GM12878 (cell line): ENCODE data around the gene ZNF710. TPM values are rescaled to one million over a fixed set of nuclear protein-coding genes. Genes with fewer than 3 reads are reported as not detected.

ENCODE experiments used
- ATAC-seq: fragments of 200-7000 bp; cut with Tn5 transposase; 3 replicates; pipeline ENCODE4 v1.9.1; 2020; ENCODE audit warnings: mild to moderate bottlenecking, moderate library complexity
- BruUV-seq: library from RNA; stranded (reverse); fragments of 400-500 nt; replicated peaks from 2 replicates; lab custom pipeline; 2021; lab: Mats Ljungman, UMichigan
- CTCF ChIA-PET: fragments of 300-600 bp; sonication (Branson Sonifier 250); formaldehyde crosslinking; extraction: SDS; loops from one replicate; lab custom pipeline; 2021; ENCODE audit warnings: inconsistent platforms; lab: Yijun Ruan, JAX
- POLR2A ChIA-PET: fragments of 350-600 bp; formaldehyde crosslinking; extraction: SDS; loops from one replicate; lab custom pipeline; 2021; ENCODE audit warnings: inconsistent platforms; lab: Charles Lee
- RAD21 ChIA-PET: fragments of 300-600 bp; sonication (Branson Sonifier 250); formaldehyde crosslinking; loops from one replicate; lab custom pipeline; 2023; ENCODE audit warnings: antibody characterized with exemption; ENCODE audit not compliant: unreplicated experiment; lab: Charles Lee
- SMC1A ChIA-PET: fragments of 300-600 bp; sonication (Branson Sonifier 250); formaldehyde crosslinking; loops from one replicate; lab custom pipeline; 2023; ENCODE audit not compliant: unreplicated experiment, uncharacterized antibody; lab: Charles Lee
- DNase-seq: peaks from one replicate; pipeline ENCODE4 v3.0.0-alpha.2; 2011; ENCODE audit warnings: low read depth, low spot score
- FAIRE-seq: peaks from 3 replicates; lab custom pipeline; 2011; peaks lifted over from hg19 to GRCh38; lab: Jason Lieb, UNC
- H2AFZ ChIP-seq: 2 replicates; pipeline ENCODE4 v1.6.0; 2011; ENCODE audit warnings: low read depth, low read length, control low read depth; ENCODE audit not compliant: control insufficient read depth
- H3K27ac ChIP-seq: 2 replicates; pipeline ENCODE4 v1.5.1; 2011; ENCODE audit warnings: control low read depth; ENCODE audit not compliant: control insufficient read depth, insufficient read depth
- H3K27me3 ChIP-seq, 2 experiments: replicated peaks in 1 of 2; 2 replicates each; pipeline versions ENCODE4 v1.6.0 to v1.6.1; 2011; ENCODE audit warnings: low read length in 1 of 2; ENCODE audit not compliant: control insufficient read depth in 2 of 2, insufficient read depth in 2 of 2
- H3K36me3 ChIP-seq, 2 experiments: 2 replicates each; pipeline ENCODE4 v1.5.1; 2011; ENCODE audit warnings: low read length in 1 of 2; ENCODE audit not compliant: control insufficient read depth in 2 of 2, insufficient read depth in 2 of 2
- H3K4me1 ChIP-seq: 2 replicates; pipeline ENCODE4 v1.6.1; 2011; ENCODE audit warnings: mild to moderate bottlenecking, low read length, moderate library complexity, mixed read lengths; ENCODE audit not compliant: control insufficient read depth, insufficient read depth
- H3K4me2 ChIP-seq: 2 replicates; pipeline ENCODE4 v1.6.0; 2011; ENCODE audit warnings: control low read depth; ENCODE audit not compliant: control insufficient read depth, insufficient read depth
- H3K4me3 ChIP-seq: fragments of 200-600 bp; sonication (generic); 2 replicates; pipeline ENCODE4 v1.5.1; 2016
- H3K79me2 ChIP-seq: 2 replicates; pipeline ENCODE4 v1.6.0; 2011; ENCODE audit warnings: low read length; ENCODE audit not compliant: control insufficient read depth, insufficient read depth
- H3K9ac ChIP-seq: 2 replicates; pipeline ENCODE4 v1.8.0; 2011; ENCODE audit warnings: low read length, control low read depth, mixed read lengths; ENCODE audit not compliant: control insufficient read depth, insufficient read depth
- H3K9me3 ChIP-seq: replicated peaks from 3 replicates; pipeline ENCODE4 v1.5.1; 2011; ENCODE audit warnings: mild to moderate bottlenecking, low read length; ENCODE audit not compliant: control insufficient read depth, insufficient read depth
- H4K20me1 ChIP-seq: 2 replicates; pipeline ENCODE4 v1.6.0; 2011; ENCODE audit not compliant: control insufficient read depth, insufficient read depth
- CEBPB ChIP-seq, 2 experiments: fragments of 150-350 bp in 1 of 2; IDR thresholded peaks; 2 replicates each; pipeline ENCODE4 v1.6.1; 2012 to 2014; ENCODE audit warnings: low read depth in 2 of 2, low read length in 2 of 2, borderline replicate concordance in 1 of 2, inconsistent platforms in 1 of 2
- CHD4 ChIP-seq: fragments of 200-600 bp; sonication (generic); IDR thresholded peaks from 2 replicates; pipeline ENCODE4 v1.6.1; 2016; ENCODE audit warnings: mild to moderate bottlenecking
- EGR1 ChIP-seq, 2 experiments: IDR thresholded peaks; 1 replicate in 1 of 2; 2 replicates in 1 of 2; pipeline ENCODE4 v1.6.1; 2011 to 2012; ENCODE audit warnings: low read depth in 2 of 2, low read length in 2 of 2, borderline replicate concordance in 1 of 2, mild to moderate bottlenecking in 1 of 2, moderate library complexity in 1 of 2
- EZH2 ChIP-seq: IDR thresholded peaks from 2 replicates; pipeline ENCODE4 v1.6.1; 2012; ENCODE audit warnings: low read depth, mild to moderate bottlenecking, control low read depth, inconsistent platforms, low read length, borderline replicate concordance; ENCODE audit not compliant: control insufficient read depth
- FOS ChIP-seq: IDR thresholded peaks from 3 replicates; pipeline ENCODE4 v1.6.1; 2011; ENCODE audit warnings: borderline replicate concordance; ENCODE audit not compliant: insufficient read length; ENCODE audit errors: extremely low read depth
- FOXK2 ChIP-seq: fragments of 450-650 bp; IDR thresholded peaks from 2 replicates; pipeline ENCODE4 v1.6.1; 2017; ENCODE audit warnings: mild to moderate bottlenecking, moderate library complexity
- FOXM1 ChIP-seq: IDR thresholded peaks from 2 replicates; pipeline ENCODE4 v1.6.1; 2012; ENCODE audit warnings: low read depth, mild to moderate bottlenecking, inconsistent platforms, low read length, moderate library complexity
- MAX ChIP-seq: IDR thresholded peaks from 2 replicates; pipeline ENCODE4 v1.6.1; 2012; ENCODE audit warnings: low read depth, low read length, improper control_type of control experiment
- MYB ChIP-seq: fragments of 150-350 bp; IDR thresholded peaks from 2 replicates; pipeline ENCODE4 v1.6.1; 2014; ENCODE audit warnings: mild to moderate bottlenecking, low read depth, low read length, borderline replicate concordance
- PAX8 ChIP-seq: fragments of 450-650 bp; IDR thresholded peaks from 2 replicates; pipeline ENCODE4 v1.6.1; 2017; ENCODE audit warnings: mild to moderate bottlenecking, moderate library complexity
- POU2F2 ChIP-seq: IDR thresholded peaks from 3 replicates; pipeline ENCODE4 v1.6.1; 2011; ENCODE audit warnings: low read depth, mild to moderate bottlenecking, low read length, borderline replicate concordance
- SIX5 ChIP-seq: IDR thresholded peaks from 2 replicates; pipeline ENCODE4 v1.6.1; 2011; ENCODE audit warnings: mild to moderate bottlenecking, low read depth, low read length, moderate library complexity; ENCODE audit not compliant: severe bottlenecking
- SMARCA5 ChIP-seq: fragments of 450-650 bp; IDR thresholded peaks from 2 replicates; pipeline ENCODE4 v1.6.1; 2017; ENCODE audit warnings: mild to moderate bottlenecking
- SP1 ChIP-seq: IDR thresholded peaks from one replicate; pipeline ENCODE4 v1.6.1; 2011; ENCODE audit warnings: low read depth, low read length
- TARDBP ChIP-seq: IDR thresholded peaks from 2 replicates; pipeline ENCODE4 v1.6.1; 2016; ENCODE audit warnings: borderline replicate concordance
- TBL1XR1 ChIP-seq: IDR thresholded peaks from 2 replicates; pipeline ENCODE4 v1.6.1; 2012; ENCODE audit warnings: low read depth, low read length, improper control_type of control experiment
- ZNF207 ChIP-seq: fragments of 450-650 bp; IDR thresholded peaks from 2 replicates; pipeline ENCODE4 v1.6.1; 2014; ENCODE audit warnings: antibody characterized with exemption, mild to moderate bottlenecking, borderline replicate concordance
- ZNF274 ChIP-seq: IDR thresholded peaks from one replicate; pipeline ENCODE4 v1.8.0; 2011; ENCODE audit not compliant: insufficient read length, insufficient read depth
- ZNF687 ChIP-seq: fragments of 450-650 bp; IDR thresholded peaks from 2 replicates; pipeline ENCODE4 v1.6.1; 2017; ENCODE audit warnings: mild to moderate bottlenecking, moderate library complexity
- WGBS: methylation state at CpG from one replicate; pipeline ENCODE4 v1.1.6; 2016; ENCODE audit warnings: low lambda C conversion rate; ENCODE audit not compliant: insufficient replicate concordance, insufficient coverage; ENCODE audit errors: missing lambda C conversion rate; 5-methylcytosine and 5-hydroxymethylcytosine counted together
- in situ Hi-C: fragments of 300-500 bp; cut with MboI; formaldehyde crosslinking; loops from 9 replicates; pipeline ENCODE4 v1.14.3; 2018; ENCODE audit warnings: mixed read lengths
- intact Hi-C: fragments of 100-400 bp; cut with micrococcal nuclease; formaldehyde crosslinking; loops from one replicate; pipeline ENCODE4 v1.14.2; 2022; ENCODE audit not compliant: unreplicated experiment
- polyA plus RNA-seq, 11 experiments: library from polyadenylated mRNA; depleted of rRNA in 4 of 11; unstranded in 6 of 11; stranded (reverse) in 5 of 11; fragments of >200 nt; fragmentation: Nextera tagmentation in 4 of 11; fragmentation: Illumina TruSeq in 1 of 11; extraction: Ambion mirVana in 4 of 11; extraction: Trizol in 1 of 11; gene quantifications; 1 replicate in 1 of 11; 2 replicates in 10 of 11; pipeline versions ENCODE4 v1.2.1 to v1.2.3, GENCODE V29; 2011 to 2016; ENCODE audit warnings: inconsistent platforms in 2 of 11, missing spikeins in 2 of 11, low read depth in 1 of 11
- total RNA-seq, 4 experiments: library from RNA; depleted of rRNA in 3 of 4; stranded (reverse); fragments of >200 nt in 3 of 4; fragmentation: Illumina TruSeq in 1 of 4; extraction: Trizol in 1 of 4; gene quantifications; 2 replicates each; pipeline versions ENCODE4 v1.2.1 to v1.2.3, GENCODE V29; 2013 to 2021

Gene ZNF710
- total and polyA plus RNA-seq, 10 of the 15 experiments (the other 5 are each of a cell fraction or from before 2014, with no cell fraction given) = 1.4 to 43.5 (median 9.8) TPM

GRCh38 chr15:90046911-90047392 is 45.8 kb downstream of the ZNF710 start (continued):
- TF ChIP-seq ZNF687 (no peak), FOXK2 (no peak), POU2F2 (peak; percentile 68; the same call in 1 of the 3 replicates), CHD4 (no peak), TBL1XR1 (no peak), MYB (no peak)
- TF ChIP-seq, all 136 proteins: peak for 10

GRCh38 chr15:90047956-90048575 is 46.9 kb downstream of the ZNF710 start:
- ATAC-seq = no peak
- ChIA-PET RAD21 (interaction anchor here (0.8 kb wide), 1 partner anchor 12 kb away, joined by 3 read pairs; no protein-coding TSS in a partner anchor), SMC1A (interaction anchor here (0.8 to 2.8 kb wide), 7 partner anchors 9 to 44 kb away, joined by 3 to 12 read pairs (median 5); no protein-coding TSS in a partner anchor), CTCF (no interaction called here), POLR2A (interaction anchor here (0.6 kb wide), 2 partner anchors 25 to 664 kb away, joined by 3 to 4 read pairs; no protein-coding TSS in a partner anchor)
- no peak for DNase-seq
- Histone ChIP-seq H4K20me1 (no peaks in the 10 kb centered on the region), H3K36me3 (peaks cover 2 to 3% of the 10 kb centered on the region in 2 experiments; a peak in 3 of 4 replicates), H3K79me2 (peaks cover 25% of the 10 kb centered on the region), H3K9ac (no peak overlapping the region), H3K4me3 (no peak overlapping the region), H3K27me3 (no peaks in the 10 kb centered on the region), H2AFZ (no peak overlapping the region), H3K4me1 (peaks cover 17% of the 10 kb centered on the region), H3K27ac (no peak overlapping the region), H3K4me2 (no peak overlapping the region), H3K9me3 (no peaks in the 10 kb centered on the region)
- in situ Hi-C loops = no loop called here
- no peak for FAIRE-seq
- no TSS peak for BruUV-seq
- TF ChIP-seq SMARCA5 = no peak
- no peak for TF ChIP-seq SIX5
- no peak for TF ChIP-seq CEBPB (IDR thresholded peaks at IDR 0.05; ENCODE audit: borderline replicate concordance in 1 of 2, low read depth in 2 of 2, low read length in 2 of 2)
- TF ChIP-seq ZNF207 = no peak
- no peak for TF ChIP-seq SP1
- TF ChIP-seq EZH2 = no peak
- TF ChIP-seq PAX8 = no peak
- no peak for TF ChIP-seq FOXM1
- TF ChIP-seq FOS = no peak
- TF ChIP-seq EGR1 (IDR thresholded peaks at IDR 0.05; ENCODE audit: borderline replicate concordance in 1 of 2, low read depth in 2 of 2, low read length in 2 of 2) = no peak
- no peak for TF ChIP-seq TARDBP
- no peak for TF ChIP-seq MAX
- TF ChIP-seq ZNF274 = no peak
- intact Hi-C loops = no loop called here
- 59% methylated on average over 9 of the region's 9 CpGs for WGBS
